ENCODE results near the gene LOXL3.
A peak's percentile ranks its signal among the peaks of the same experiment; 100 is the strongest.

The LOXL3 gene

DNA sequence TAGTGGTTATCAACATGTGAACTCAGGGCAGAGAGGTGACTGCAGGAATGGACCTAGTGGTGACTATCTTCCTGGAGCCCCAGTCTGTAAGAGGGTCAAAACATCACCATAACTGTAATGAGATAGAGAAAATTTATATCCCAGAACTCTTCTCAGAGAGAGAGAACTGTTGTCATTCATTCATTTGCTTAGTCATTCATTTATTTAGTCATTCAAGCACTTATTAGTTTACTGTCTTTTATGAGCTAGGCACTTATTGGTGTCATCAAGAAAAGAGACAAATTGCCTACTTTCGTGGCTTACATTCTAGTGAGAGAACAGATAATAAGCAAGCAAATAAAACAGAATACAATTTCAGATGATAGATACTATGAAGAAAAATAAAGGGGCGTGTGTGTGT, 34.9 kb upstream of the LOXL3 start:
- Histone ChIP-seq H3K9me3 (replicated peaks; ENCODE audit: insufficient read depth, low read length) (no peaks in the 10 kb centered on the region), H3K27ac (ENCODE audit: low read length) (no peak overlapping the region), H3K9ac (ENCODE audit: low read length) (no peak overlapping the region), H3K4me1 (ENCODE audit: low read length) (peaks cover 14% of the 10 kb centered on the region), H4K20me1 (ENCODE audit: insufficient read depth, low read length) (no peaks in the 10 kb centered on the region), H3K4me3 (ENCODE audit: low read length) (no peak overlapping the region), H3K9me2 (replicated peaks; ENCODE audit: insufficient read depth, low read length) (no peaks in the 10 kb centered on the region), H3K4me2 (ENCODE audit: low read depth, low read length) (no peak overlapping the region), H2AFZ (ENCODE audit: low read length) (no peak overlapping the region), H3K79me2 (ENCODE audit: low read length) (no peaks in the 10 kb centered on the region), H3F3A (ENCODE audit: insufficient read depth, low read length) (no peaks in the 10 kb centered on the region), H3K27me3 (replicated peaks; ENCODE audit: insufficient read depth, low read length) (no peaks in the 10 kb centered on the region), H3K36me3 (replicated peaks; ENCODE audit: insufficient read depth, low read length) (no peaks in the 10 kb centered on the region)
- DNase-seq, result no peak
- no peak for TF ChIP-seq EZH2 (optimal IDR thresholded peaks at IDR 0.05; ENCODE audit: low read depth, low read length)
- no peak for TF ChIP-seq EZH2phosphoT487 (IDR thresholded peaks at IDR 0.05; ENCODE audit: low read length)
- TF ChIP-seq, protein P1, sequence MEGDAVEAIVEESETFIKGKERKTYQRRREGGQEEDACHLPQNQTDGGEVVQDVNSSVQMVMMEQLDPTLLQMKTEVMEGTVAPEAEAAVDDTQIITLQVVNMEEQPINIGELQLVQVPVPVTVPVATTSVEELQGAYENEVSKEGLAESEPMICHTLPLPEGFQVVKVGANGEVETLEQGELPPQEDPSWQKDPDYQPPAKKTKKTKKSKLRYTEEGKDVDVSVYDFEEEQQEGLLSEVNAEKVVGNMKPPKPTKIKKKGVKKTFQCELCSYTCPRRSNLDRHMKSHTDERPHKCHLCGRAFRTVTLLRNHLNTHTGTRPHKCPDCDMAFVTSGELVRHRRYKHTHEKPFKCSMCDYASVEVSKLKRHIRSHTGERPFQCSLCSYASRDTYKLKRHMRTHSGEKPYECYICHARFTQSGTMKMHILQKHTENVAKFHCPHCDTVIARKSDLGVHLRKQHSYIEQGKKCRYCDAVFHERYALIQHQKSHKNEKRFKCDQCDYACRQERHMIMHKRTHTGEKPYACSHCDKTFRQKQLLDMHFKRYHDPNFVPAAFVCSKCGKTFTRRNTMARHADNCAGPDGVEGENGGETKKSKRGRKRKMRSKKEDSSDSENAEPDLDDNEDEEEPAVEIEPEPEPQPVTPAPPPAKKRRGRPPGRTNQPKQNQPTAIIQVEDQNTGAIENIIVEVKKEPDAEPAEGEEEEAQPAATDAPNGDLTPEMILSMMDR (IDR thresholded peaks at IDR 0.05; ENCODE audit: low read length), result no peak

DNA sequence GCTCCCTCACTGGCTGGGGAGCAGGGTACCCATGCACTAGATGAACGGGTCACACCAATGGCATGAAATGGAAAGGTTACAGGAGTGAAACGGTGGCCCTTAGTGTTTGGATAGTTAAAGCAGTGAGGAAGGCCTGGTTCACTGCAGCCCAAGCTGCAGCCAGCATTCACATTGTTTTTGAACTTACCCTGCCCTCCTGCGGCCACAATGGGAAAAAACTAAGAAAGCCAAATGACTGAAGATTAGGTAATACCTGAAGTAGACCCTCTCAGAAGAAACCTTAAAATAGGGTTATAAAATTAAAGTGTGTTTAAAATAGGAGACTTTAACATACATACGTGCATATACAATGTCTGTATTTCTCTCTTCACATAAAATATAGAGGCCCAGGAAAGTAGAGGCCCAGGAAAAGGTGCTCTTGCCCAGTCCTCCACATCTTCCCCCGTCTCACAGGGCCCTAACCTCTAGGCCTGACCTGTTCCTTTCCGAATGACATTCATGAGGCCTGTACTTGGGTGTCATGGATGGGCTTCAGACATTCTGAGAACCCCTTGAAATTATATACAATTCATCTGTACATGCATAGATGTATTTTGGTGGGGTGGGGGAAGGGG, 34.0 kb upstream of the LOXL3 start:
- H3K27ac ChIP-seq (ENCODE audit: low read length), result no peak overlapping the region

DNA sequence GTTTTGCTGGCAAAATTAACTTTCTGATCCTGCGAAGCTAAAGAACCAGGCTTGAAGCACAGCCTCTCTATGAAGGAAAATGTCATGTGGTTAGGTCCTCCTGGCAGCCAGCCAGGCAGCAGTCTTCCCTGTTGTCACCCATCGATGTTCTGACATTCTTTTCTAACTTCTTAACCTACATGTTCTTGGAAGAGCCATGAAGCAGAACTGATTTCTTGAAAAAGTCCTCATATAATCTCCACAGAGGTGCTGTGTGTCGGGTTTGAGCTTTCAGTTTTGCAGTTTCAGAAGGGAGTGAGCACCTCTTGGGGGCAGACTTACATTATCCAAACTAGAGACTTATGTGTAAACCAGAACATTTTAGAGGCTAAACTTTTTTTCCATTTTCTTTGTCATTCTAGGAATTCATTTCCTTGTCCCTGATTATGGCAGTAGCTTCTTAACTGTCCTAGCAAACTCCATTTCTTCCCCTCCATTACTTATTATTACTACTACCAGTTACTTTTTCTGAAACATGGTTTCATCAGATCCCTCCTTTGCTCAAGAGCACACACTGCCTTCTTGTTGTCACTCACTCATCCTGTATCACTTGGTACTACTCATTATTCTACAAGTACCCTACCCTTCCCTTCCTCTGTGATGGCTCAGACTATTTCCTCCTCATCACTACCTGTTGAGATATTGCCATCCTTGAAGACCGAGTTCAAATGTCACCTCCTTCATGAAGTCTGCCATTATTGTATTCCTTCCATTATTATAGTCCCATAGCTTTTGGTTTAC, 31.9 kb upstream of the LOXL3 start:
- H3K4me1 ChIP-seq (ENCODE audit: low read length), result peaks cover 14% of the 10 kb centered on the region
- H3K79me2 ChIP-seq (ENCODE audit: low read length), result no peaks in the 10 kb centered on the region
- peak; percentile 49 for DNase-seq
- H3K27me3 ChIP-seq (replicated peaks; ENCODE audit: insufficient read depth, low read length), result no peaks in the 10 kb centered on the region
- TF ChIP-seq, protein P1 (IDR thresholded peaks at IDR 0.05; ENCODE audit: low read length), result peak; percentile 44
- TF ChIP-seq EZH2 (optimal IDR thresholded peaks at IDR 0.05; ENCODE audit: low read depth, low read length), result no peak
- H3K4me2 ChIP-seq (ENCODE audit: low read depth, low read length), result peak overlapping the region; percentile 73
- H2AFZ ChIP-seq (ENCODE audit: low read length), result peak overlapping the region; percentile 59
- no peaks in the 10 kb centered on the region for H3F3A ChIP-seq (ENCODE audit: insufficient read depth, low read length)
- H3K9ac ChIP-seq (ENCODE audit: low read length), result peak overlapping the region; percentile 18; the same call in 1 of the 2 replicates
- peak overlapping the region; percentile 40; the same call in 1 of the 2 replicates for H3K4me3 ChIP-seq (ENCODE audit: low read length)
- H4K20me1 ChIP-seq (ENCODE audit: insufficient read depth, low read length), result no peaks in the 10 kb centered on the region
- no peaks in the 10 kb centered on the region for H3K9me2 ChIP-seq (replicated peaks; ENCODE audit: insufficient read depth, low read length)
- no peaks in the 10 kb centered on the region for H3K9me3 ChIP-seq (replicated peaks; ENCODE audit: insufficient read depth, low read length)
- H3K27ac ChIP-seq (ENCODE audit: low read length), result no peak overlapping the region
- no peaks in the 10 kb centered on the region for H3K36me3 ChIP-seq (replicated peaks; ENCODE audit: insufficient read depth, low read length)

More for the DNA sequence above, 34.0 kb upstream of the LOXL3 start:
- H3K79me2 ChIP-seq (ENCODE audit: low read length), result no peaks in the 10 kb centered on the region
- H3K9me2 ChIP-seq (replicated peaks; ENCODE audit: insufficient read depth, low read length), result no peaks in the 10 kb centered on the region
- H3K36me3 ChIP-seq (replicated peaks; ENCODE audit: insufficient read depth, low read length), result no peaks in the 10 kb centered on the region
- peak; percentile 65 for DNase-seq
- no peak overlapping the region for H3K4me3 ChIP-seq (ENCODE audit: low read length)
- H3K4me1 ChIP-seq (ENCODE audit: low read length), result peaks cover 14% of the 10 kb centered on the region
- peak overlapping the region; percentile 29; the same call in 1 of the 2 replicates for H2AFZ ChIP-seq (ENCODE audit: low read length)
- H3F3A ChIP-seq (ENCODE audit: insufficient read depth, low read length), result no peaks in the 10 kb centered on the region
- H4K20me1 ChIP-seq (ENCODE audit: insufficient read depth, low read length), result no peaks in the 10 kb centered on the region
- H3K4me2 ChIP-seq (ENCODE audit: low read depth, low read length), result no peak overlapping the region
- TF ChIP-seq EZH2phosphoT487 (IDR thresholded peaks at IDR 0.05; ENCODE audit: low read length) (no peak), EZH2 (optimal IDR thresholded peaks at IDR 0.05; ENCODE audit: low read depth, low read length) (no peak)
- TF ChIP-seq, protein P1 (IDR thresholded peaks at IDR 0.05; ENCODE audit: low read length), result peak; percentile 66
- H3K9ac ChIP-seq (ENCODE audit: low read length), result no peak overlapping the region
- H3K27me3 ChIP-seq (replicated peaks; ENCODE audit: insufficient read depth, low read length), result no peaks in the 10 kb centered on the region
- no peaks in the 10 kb centered on the region for H3K9me3 ChIP-seq (replicated peaks; ENCODE audit: insufficient read depth, low read length)
